H9 (cell line): Measurements from ENCODE around the gene GNA12. TPM values are rescaled to one million over a fixed set of nuclear protein-coding genes. Genes with fewer than 3 reads are reported as not detected.

Experiments used
- DNase-seq: peaks from one replicate; pipeline ENCODE4 v3.0.0-alpha.2; 2017
- H2AFZ ChIP-seq: one replicate; pipeline ENCODE4 v1.6.1; 2013; ENCODE audit warnings: mild to moderate bottlenecking, low read length, control low read depth, moderate library complexity
- H2AK5ac ChIP-seq: 2 replicates; pipeline ENCODE4 v1.6.1; 2013; ENCODE audit warnings: low read length, control low read depth, mixed read lengths; ENCODE audit not compliant: insufficient read length
- H2BK120ac ChIP-seq: one replicate; pipeline ENCODE4 v1.6.1; 2013; ENCODE audit warnings: low read depth, mild to moderate bottlenecking, low read length, control low read depth, inconsistent platforms; ENCODE audit not compliant: poor library complexity, severe bottlenecking
- H2BK12ac ChIP-seq: 2 replicates; pipeline ENCODE4 v1.6.1; 2013; ENCODE audit warnings: low read length, control low read depth, mixed read lengths, low read depth; ENCODE audit not compliant: insufficient read length
- H2BK15ac ChIP-seq: 2 replicates; pipeline ENCODE4 v1.6.1; 2013; ENCODE audit warnings: low read depth, low read length, control low read depth
- H2BK20ac ChIP-seq: one replicate; pipeline ENCODE4 v1.6.1; 2013; ENCODE audit warnings: low read depth, mild to moderate bottlenecking, low read length, control low read depth, inconsistent platforms; ENCODE audit not compliant: poor library complexity, severe bottlenecking
- H2BK5ac ChIP-seq: 2 replicates; pipeline ENCODE4 v1.6.1; 2013; ENCODE audit warnings: low read length, control low read depth, mixed read lengths; ENCODE audit not compliant: insufficient read length
- H3K14ac ChIP-seq: 2 replicates; pipeline ENCODE4 v1.6.1; 2013; ENCODE audit warnings: low read length, control low read depth; ENCODE audit not compliant: insufficient read depth
- H3K18ac ChIP-seq: 2 replicates; pipeline ENCODE4 v1.6.1; 2013; ENCODE audit warnings: low read depth, mild to moderate bottlenecking, mixed read lengths, low read length, control low read depth; ENCODE audit not compliant: insufficient read length
- H3K23ac ChIP-seq: 2 replicates; pipeline ENCODE4 v1.6.1; 2013; ENCODE audit warnings: low read length, control low read depth, mixed read lengths, low read depth; ENCODE audit not compliant: insufficient read length
- H3K23me2 ChIP-seq: 2 replicates; pipeline ENCODE4 v1.6.1; 2013; ENCODE audit warnings: low read depth, mild to moderate bottlenecking, mixed read lengths, low read length, control low read depth; ENCODE audit not compliant: insufficient read length, poor library complexity, severe bottlenecking
- H3K27ac ChIP-seq: 2 replicates; pipeline ENCODE4 v1.5.1; 2013; ENCODE audit warnings: low read length, control low read depth, mixed read lengths, low read depth; ENCODE audit not compliant: insufficient read length
- H3K27me3 ChIP-seq: 2 replicates; pipeline ENCODE4 v1.6.1; 2013; ENCODE audit warnings: low read length, control low read depth, inconsistent platforms; ENCODE audit not compliant: insufficient read depth
- H3K4ac ChIP-seq: 2 replicates; pipeline ENCODE4 v1.6.1; 2013; ENCODE audit warnings: low read depth, mild to moderate bottlenecking, control low read depth, inconsistent platforms, low read length, moderate library complexity
- H3K4me1 ChIP-seq: 2 replicates; pipeline ENCODE4 v1.6.1; 2013; ENCODE audit warnings: low read length, control low read depth, inconsistent platforms; ENCODE audit not compliant: insufficient read depth
- H3K4me2 ChIP-seq: 2 replicates; pipeline ENCODE4 v1.6.1; 2013; ENCODE audit warnings: low read length, control low read depth, mixed read lengths; ENCODE audit not compliant: insufficient read length, insufficient read depth
- H3K56ac ChIP-seq: 2 replicates; pipeline ENCODE4 v1.6.1; 2013; ENCODE audit warnings: low read depth, mild to moderate bottlenecking, mixed read lengths, low read length, control low read depth; ENCODE audit not compliant: insufficient read length
- H3K79me1 ChIP-seq: 2 replicates; pipeline ENCODE4 v1.6.1; 2013; ENCODE audit warnings: low read depth, mild to moderate bottlenecking, moderate library complexity, low read length, control low read depth, inconsistent platforms; ENCODE audit not compliant: insufficient read depth, poor library complexity, severe bottlenecking
- H3K79me2 ChIP-seq: 2 replicates; pipeline ENCODE4 v1.6.1; 2013; ENCODE audit warnings: low read length, control low read depth, inconsistent platforms; ENCODE audit not compliant: insufficient read depth
- H3K9ac ChIP-seq: 2 replicates; pipeline ENCODE4 v1.6.1; 2013; ENCODE audit warnings: low read length, control low read depth, mixed read lengths; ENCODE audit not compliant: insufficient read length; ENCODE audit errors: extremely low read depth
- H3K9me3 ChIP-seq: one replicate; pipeline ENCODE4 v1.6.1; 2013; ENCODE audit warnings: low read depth, low read length, inconsistent platforms; ENCODE audit not compliant: control insufficient read depth
- H3T11ph ChIP-seq: one replicate; pipeline ENCODE4 v1.6.1; 2013; ENCODE audit warnings: mild to moderate bottlenecking, low read length, control low read depth, inconsistent platforms
- H4K20me1 ChIP-seq: one replicate; pipeline ENCODE4 v1.6.1; 2013; ENCODE audit not compliant: control insufficient read depth, insufficient read length, insufficient read depth
- H4K5ac ChIP-seq: 2 replicates; pipeline ENCODE4 v1.6.1; 2013; ENCODE audit warnings: low read depth, mild to moderate bottlenecking, mixed read lengths, low read length, control low read depth; ENCODE audit not compliant: insufficient read length
- H4K8ac ChIP-seq: replicated peaks from 2 replicates; pipeline ENCODE4 v1.6.1; 2013; ENCODE audit warnings: low read length, control low read depth, mixed read lengths, low read depth; ENCODE audit not compliant: insufficient read length
- H4K91ac ChIP-seq: 2 replicates; pipeline ENCODE4 v1.6.1; 2013; ENCODE audit warnings: low read depth, mild to moderate bottlenecking, moderate library complexity, mixed read lengths, low read length, control low read depth; ENCODE audit not compliant: insufficient read length
- H3K27ac Mint-ChIP-seq, 3 experiments: 2 replicates in 2 of 3; 3 replicates in 1 of 3; pipeline ENCODE4 v1.8.0; 2020 to 2021; ENCODE audit warnings: mixed read lengths in 3 of 3, mild to moderate bottlenecking in 1 of 3, moderate library complexity in 1 of 3
- H3K27me3 Mint-ChIP-seq: 2 replicates; pipeline ENCODE4 v1.8.0; 2021; ENCODE audit warnings: low read depth, mild to moderate bottlenecking, moderate library complexity, mixed read lengths
- H3K36me3 Mint-ChIP-seq, 3 experiments: 2 replicates in 2 of 3; 3 replicates in 1 of 3; pipeline ENCODE4 v1.8.0; 2020 to 2021; ENCODE audit warnings: low read depth in 3 of 3, mixed read lengths in 3 of 3; ENCODE audit not compliant: insufficient read depth in 1 of 3
- H3K4me1 Mint-ChIP-seq, 2 experiments: 2 replicates each; pipeline ENCODE4 v1.8.0; 2020; ENCODE audit warnings: mixed read lengths in 2 of 2
- H3K4me3 Mint-ChIP-seq, 2 experiments: 2 replicates in 1 of 2; 3 replicates in 1 of 2; pipeline ENCODE4 v1.8.0; 2020 to 2021; ENCODE audit warnings: mild to moderate bottlenecking in 2 of 2, mixed read lengths in 2 of 2, moderate library complexity in 1 of 2
- H3K9me3 Mint-ChIP-seq, 2 experiments: 2 replicates in 1 of 2; 3 replicates in 1 of 2; pipeline ENCODE4 v1.8.0; 2020; ENCODE audit warnings: mild to moderate bottlenecking in 2 of 2, mixed read lengths in 2 of 2, moderate library complexity in 1 of 2
- CTCF ChIP-seq: fragments of 200-600 bp; sonication (generic); conservative IDR thresholded peaks from 3 replicates; pipeline ENCODE4 v1.8.0; 2021; ENCODE audit warnings: antibody characterized with exemption, mild to moderate bottlenecking
- WGBS: extraction: QIAGEN DNeasy Blood & Tissue Kit; methylation state at CpG from one replicate; pipeline ENCODE4 v1.1.7; 2013; ENCODE audit warnings: missing lambda C conversion rate, low lambda C conversion rate, mixed read lengths; ENCODE audit not compliant: insufficient read length; ENCODE audit errors: extremely low coverage; 5-methylcytosine and 5-hydroxymethylcytosine counted together
- total RNA-seq: library from RNA; stranded (reverse); gene quantifications from 2 replicates; pipeline ENCODE4 v1.2.1, GENCODE V29; 2021

GNA12 gene
- total RNA-seq, 1 experiment from 2014 or later: 60.2 TPM

- no peak overlapping the region for H2AK5ac ChIP-seq
- Mint-ChIP-seq H3K4me1 (peaks cover 2 to 10% of the 10 kb centered on the region in 2 experiments; a peak in 3 of 4 replicates), H3K4me3 (no peak overlapping the region), H3K36me3 (peaks cover 27 to 44% (median 44%) of the 10 kb centered on the region in 3 experiments; a peak in 6 of 7 replicates), H3K9me3 (no peaks in the 10 kb centered on the region), H3K27ac (no peak overlapping the region), H3K27me3 (no peaks in the 10 kb centered on the region)
- no peak overlapping the region for H3K23ac ChIP-seq
- H2BK12ac ChIP-seq: no peak overlapping the region
- H3K14ac ChIP-seq: no peak overlapping the region
- no peak for TF ChIP-seq CTCF
- no peaks in the 10 kb centered on the region for H4K20me1 ChIP-seq
- H3K9ac ChIP-seq: no peak overlapping the region
- no peak overlapping the region for H3K18ac ChIP-seq
- no peaks in the 10 kb centered on the region for H3K4me1 ChIP-seq
- no peak overlapping the region for H3K27ac ChIP-seq
- no peak overlapping the region for H4K5ac ChIP-seq
- H2BK20ac ChIP-seq: no peak overlapping the region
- H3K79me1 ChIP-seq: no peaks in the 10 kb centered on the region
- H3K23me2 ChIP-seq: no peaks in the 10 kb centered on the region
- no peak overlapping the region for H2AFZ ChIP-seq
- H3K4ac ChIP-seq: no peak overlapping the region
- H3K9me3 ChIP-seq: no peaks in the 10 kb centered on the region
- 100% methylated on average over 3 of the region's 19 CpGs for WGBS
- DNase-seq: no peak
- no peak overlapping the region for H4K91ac ChIP-seq
- no peak overlapping the region for H2BK120ac ChIP-seq
- H3K4me2 ChIP-seq: no peak overlapping the region
- no peak overlapping the region for H4K8ac ChIP-seq
- H3T11ph ChIP-seq: no peak overlapping the region
- no peak overlapping the region for H2BK15ac ChIP-seq
- no peak overlapping the region for H2BK5ac ChIP-seq
- H3K27me3 ChIP-seq: no peaks in the 10 kb centered on the region
- H3K79me2 ChIP-seq: no peaks in the 10 kb centered on the region
- no peak overlapping the region for H3K56ac ChIP-seq
These were observed 122.3 kb downstream of the GNA12 start for GRCh38 chr7:2721842-2722241.
